Endothelial cell of umbilical vein (primary cell): ENCODE measurements around the gene APMAP. TPM values are rescaled to one million over a fixed set of nuclear protein-coding genes. Genes with fewer than 3 reads are reported as not detected.

Experiments used
- BruUV-seq: library from RNA; stranded (reverse); fragments of 400-500 nt; replicated peaks from 2 replicates; lab custom pipeline; 2021; lab: Mats Ljungman, UMichigan
- CTCF ChIA-PET: fragments of 300-600, 350-600 bp; sonication (Branson Sonifier 250); formaldehyde crosslinking; loops from one replicate; lab custom pipeline; 2021; ENCODE audit warnings: antibody characterized with exemption, inconsistent platforms; lab: Charles Lee
- POLR2A ChIA-PET: fragments of 300-600, 350-600 bp; sonication (Branson Sonifier 250); formaldehyde crosslinking; loops from one replicate; lab custom pipeline; 2021; ENCODE audit warnings: antibody characterized with exemption, inconsistent platforms; lab: Charles Lee
- DNase-seq: peaks from one replicate; pipeline ENCODE4 v3.0.0-alpha.2; 2011; ENCODE audit warnings: low read depth, low spot score
- FAIRE-seq: peaks from 2 replicates; lab custom pipeline; 2011; peaks lifted over from hg19 to GRCh38; lab: Jason Lieb, UNC
- H2AFZ ChIP-seq: 2 replicates; pipeline ENCODE4 v1.6.0; 2012; ENCODE audit warnings: low read depth, low read length, control low read depth, inconsistent platforms
- H3K27ac ChIP-seq: 2 replicates; pipeline ENCODE4 v1.5.1; 2011; ENCODE audit warnings: low read depth, mild to moderate bottlenecking, control low read depth, low read length, moderate library complexity; ENCODE audit not compliant: insufficient read depth
- H3K27me3 ChIP-seq, 2 experiments: 2 replicates each; pipeline versions ENCODE4 v1.6.0 to v1.6.1; 2011; ENCODE audit warnings: low read length in 2 of 2, mixed read lengths in 1 of 2; ENCODE audit not compliant: control insufficient read depth in 2 of 2, insufficient read depth in 2 of 2
- H3K36me3 ChIP-seq, 2 experiments: 2 replicates in 1 of 2; 3 replicates in 1 of 2; pipeline ENCODE4 v1.5.1; 2011; ENCODE audit warnings: low read length in 2 of 2, mild to moderate bottlenecking in 1 of 2, moderate library complexity in 1 of 2; ENCODE audit not compliant: control insufficient read depth in 2 of 2, insufficient read depth in 2 of 2; ENCODE audit errors: extremely low read depth in 1 of 2
- H3K4me1 ChIP-seq: 3 replicates; pipeline ENCODE4 v1.5.1; 2011; ENCODE audit warnings: mild to moderate bottlenecking, low read length; ENCODE audit not compliant: control insufficient read depth, insufficient read depth; ENCODE audit errors: extremely low read depth
- H3K4me2 ChIP-seq: 2 replicates; pipeline ENCODE4 v1.6.1; 2011; ENCODE audit warnings: low read length, control low read depth, mixed read lengths; ENCODE audit not compliant: insufficient read depth
- H3K4me3 ChIP-seq, 3 experiments: fragments of 200-600 bp in 1 of 3; sonication (generic), shearing (Covaris generic) in 1 of 3; replicated peaks in 1 of 3; 2 replicates each; pipeline ENCODE4 v1.5.1; 2011 to 2016; ENCODE audit warnings: control low read depth in 3 of 3, low read length in 3 of 3, mild to moderate bottlenecking in 2 of 3, inconsistent platforms in 1 of 3, low read depth in 1 of 3, moderate library complexity in 1 of 3; ENCODE audit not compliant: insufficient read depth in 1 of 3
- H3K79me2 ChIP-seq: 2 replicates; pipeline ENCODE4 v1.6.0; 2012; ENCODE audit warnings: low read length, inconsistent platforms; ENCODE audit not compliant: control insufficient read depth, insufficient read depth
- H3K9ac ChIP-seq: replicated peaks from 2 replicates; pipeline ENCODE3; 2011; ENCODE audit warnings: low read length, control low read depth; ENCODE audit not compliant: insufficient read depth; ENCODE audit errors: extremely low read depth
- H3K9me1 ChIP-seq: replicated peaks from 3 replicates; pipeline ENCODE4 v1.6.0; 2011; ENCODE audit warnings: mild to moderate bottlenecking, low read length; ENCODE audit not compliant: control insufficient read depth, insufficient read depth; ENCODE audit errors: extremely low read depth
- H3K9me3 ChIP-seq: replicated peaks from 2 replicates; pipeline ENCODE4 v1.5.1; 2012; ENCODE audit warnings: low read length, inconsistent platforms; ENCODE audit not compliant: control insufficient read depth, insufficient read depth
- H4K20me1 ChIP-seq: replicated peaks from 2 replicates; pipeline ENCODE3; 2011; ENCODE audit warnings: mild to moderate bottlenecking, low read length; ENCODE audit not compliant: control insufficient read depth, insufficient read depth; ENCODE audit errors: extremely low read depth
- CTCF ChIP-seq, 2 donors: IDR thresholded peaks; 1 replicate in 1 of 2; 2 replicates in 1 of 2; pipeline ENCODE4 v1.5.1; 2011; ENCODE audit warnings: low read length in 2 of 2, mild to moderate bottlenecking in 2 of 2, moderate library complexity in 2 of 2, control low read depth in 1 of 2, inconsistent platforms in 1 of 2, low read depth in 1 of 2; ENCODE audit not compliant: insufficient read depth in 1 of 2; ENCODE audit errors: extremely low read depth in 1 of 2
- EZH2 ChIP-seq: IDR thresholded peaks from 2 replicates; pipeline ENCODE4 v1.6.1; 2012; ENCODE audit warnings: borderline replicate concordance, low read depth, mild to moderate bottlenecking, moderate library complexity, low read length, inconsistent platforms; ENCODE audit not compliant: severe bottlenecking
- FOS ChIP-seq: IDR thresholded peaks from 2 replicates; pipeline ENCODE4 v1.6.1; 2011; ENCODE audit warnings: mild to moderate bottlenecking, low read length, moderate library complexity, borderline replicate concordance; ENCODE audit not compliant: insufficient read depth
- GATA2 ChIP-seq: IDR thresholded peaks from 2 replicates; pipeline ENCODE4 v1.7.0; 2011; ENCODE audit warnings: low read depth, mild to moderate bottlenecking, moderate library complexity, mixed read lengths, low read length; ENCODE audit not compliant: insufficient read length, insufficient read depth
- JUN ChIP-seq: IDR thresholded peaks from 2 replicates; pipeline ENCODE4 v1.6.1; 2011; ENCODE audit warnings: borderline replicate concordance, low read depth; ENCODE audit not compliant: insufficient read length, insufficient read depth
- MAX ChIP-seq: IDR thresholded peaks from 2 replicates; pipeline ENCODE4 v1.6.1; 2011; ENCODE audit not compliant: insufficient read depth, insufficient read length
- MYC ChIP-seq: IDR thresholded peaks from one replicate; pipeline ENCODE4 v1.6.1; 2011; ENCODE audit warnings: mild to moderate bottlenecking, low read depth, low read length
- POLR2A ChIP-seq: IDR thresholded peaks from 2 replicates; pipeline ENCODE4 v1.6.1; 2012; ENCODE audit warnings: low read depth, mild to moderate bottlenecking, control low read depth, low read length
- POLR2AphosphoS5 ChIP-seq: IDR thresholded peaks from 2 replicates; pipeline ENCODE4 v1.6.1; 2012; ENCODE audit warnings: low read depth, mild to moderate bottlenecking, control low read depth, low read length, moderate library complexity; ENCODE audit not compliant: insufficient read depth
- dilution Hi-C: fragments of 300-500 bp; cut with MboI; formaldehyde crosslinking; loops from one replicate; pipeline ENCODE4 v1.15.0; 2019; ENCODE audit warnings: low sequenced_read_pairs; ENCODE audit not compliant: extremely low pct_ligation_motif_present
- intact Hi-C: fragments of 100-400 bp; cut with micrococcal nuclease; formaldehyde crosslinking; loops from one replicate; pipeline ENCODE4 v1.10.0; 2022
- polyA plus RNA-seq, 4 experiments: library from polyadenylated mRNA; depleted of rRNA in 3 of 4; stranded (reverse) in 3 of 4; unstranded in 1 of 4; fragments of >200 nt; gene quantifications; 2 replicates each; pipeline versions ENCODE4 v1.2.1 to v1.2.3, GENCODE V29; 2011 to 2012; ENCODE audit warnings: missing spikeins in 1 of 4
- total RNA-seq: library from RNA; stranded (reverse); gene quantifications from 2 replicates; pipeline ENCODE4 v1.2.3, GENCODE V29; 2021

The APMAP gene
- total and polyA plus RNA-seq, 2 donors (not counting 3 experiments of a cell fraction or from before 2014, with no cell fraction given): 80.7 to 110 TPM

GRCh38 chr20:24917056-24917455 is 75.5 kb downstream of the APMAP start:
- FAIRE-seq (no peak), DNase-seq (no peak)
- no peak overlapping the region for H3K27ac ChIP-seq
- POLR2A ChIA-PET: no interaction called here
- CTCF ChIA-PET: interaction anchor here (1.4 to 7.8 kb wide), 3 partner anchors 966 to 1028 kb away, joined by 4 to 120 read pairs (median 10); no protein-coding TSS in a partner anchor
- no peaks in the 10 kb centered on the region for H3K36me3 ChIP-seq
- dilution Hi-C loops: no loop called here
- no peak overlapping the region for H2AFZ ChIP-seq
- no peaks in the 10 kb centered on the region for H3K9me3 ChIP-seq
- BruUV-seq: no TSS peak
- H3K4me3 ChIP-seq: no peak overlapping the region
- no peak for TF ChIP-seq EZH2
- TF ChIP-seq JUN: no peak
- TF ChIP-seq MYC: no peak
- TF ChIP-seq CTCF (IDR thresholded peaks at IDR 0.05; ENCODE audit: extremely low read depth in 1 of 2, insufficient read depth in 1 of 2, low read depth in 1 of 2, low read length in 2 of 2): no peak
- no peak for TF ChIP-seq POLR2A
- no peak for TF ChIP-seq FOS
- TF ChIP-seq GATA2: no peak
- no peak for TF ChIP-seq POLR2AphosphoS5
- no peak for TF ChIP-seq MAX
- intact Hi-C loops: loop anchor here (5.0 kb wide), 1 partner anchor 920 kb away; no protein-coding TSS in a partner anchor
- H3K9me1 ChIP-seq: no peaks in the 10 kb centered on the region
- no peaks in the 10 kb centered on the region for H4K20me1 ChIP-seq
- no peaks in the 10 kb centered on the region for H3K27me3 ChIP-seq
- no peak overlapping the region for H3K9ac ChIP-seq
- no peak overlapping the region for H3K4me2 ChIP-seq
- no peaks in the 10 kb centered on the region for H3K79me2 ChIP-seq
- H3K4me1 ChIP-seq: no peaks in the 10 kb centered on the region
